Measurements from ENCODE around the gene RALGAPA2.

Gene RALGAPA2

GRCh38 chr20:20683020-20683419 is 29.4 kb downstream of the RALGAPA2 start:
- no peak for DNase-seq

GRCh38 chr20:20680991-20681508 is 31.4 kb downstream of the RALGAPA2 start:
- no peak for DNase-seq

GRCh38 chr20:20679316-20679715 is 33.1 kb downstream of the RALGAPA2 start:
- DNase-seq = no peak

GRCh38 chr20:20677186-20677585 is 35.3 kb downstream of the RALGAPA2 start:
- no peak for DNase-seq

DNA sequence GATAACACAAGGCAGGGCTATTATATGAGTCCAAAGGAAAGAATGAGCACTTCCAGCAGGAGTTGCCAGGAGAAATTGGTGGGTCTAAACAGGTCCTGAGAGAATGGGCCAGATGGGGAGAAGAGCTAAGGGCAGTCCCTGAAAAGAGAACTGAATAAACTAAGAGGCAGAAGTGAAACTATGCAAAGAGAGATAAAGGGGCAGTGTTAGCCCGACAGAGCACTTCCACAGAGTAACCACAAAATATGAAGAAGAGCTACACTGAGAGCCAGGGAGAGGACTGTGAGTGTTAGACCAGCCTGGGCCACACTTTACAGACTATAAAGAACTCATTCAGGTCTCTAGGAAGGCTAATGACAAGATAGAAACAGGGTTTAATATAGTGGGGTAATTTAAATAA is 43.8 kb downstream of the RALGAPA2 start:
- DNase-seq = no peak

DNA sequence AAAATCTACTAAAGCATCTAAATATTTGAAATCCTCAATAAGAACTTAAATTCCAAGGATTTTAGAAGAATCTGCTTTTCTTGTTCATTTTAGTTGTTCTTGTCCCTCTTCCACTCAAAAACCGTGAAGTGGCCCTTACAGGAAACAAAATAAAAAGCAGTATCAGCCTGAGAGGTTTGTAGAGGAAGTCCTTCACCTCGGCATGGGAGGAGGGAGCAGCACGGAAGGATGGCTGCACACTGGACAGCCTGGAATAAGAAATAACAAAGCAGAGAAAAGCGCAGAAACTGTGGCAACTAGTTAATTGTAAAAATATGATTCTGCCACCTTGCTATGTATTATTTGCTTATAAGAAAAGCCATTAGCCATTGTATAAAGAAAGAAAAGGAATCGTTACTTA is 46.1 kb downstream of the RALGAPA2 start:
- no peak for DNase-seq

- DNase-seq = no peak
Observed at GRCh38 chr20:20665606-20666332, 46.7 kb downstream of the RALGAPA2 start.

DNA sequence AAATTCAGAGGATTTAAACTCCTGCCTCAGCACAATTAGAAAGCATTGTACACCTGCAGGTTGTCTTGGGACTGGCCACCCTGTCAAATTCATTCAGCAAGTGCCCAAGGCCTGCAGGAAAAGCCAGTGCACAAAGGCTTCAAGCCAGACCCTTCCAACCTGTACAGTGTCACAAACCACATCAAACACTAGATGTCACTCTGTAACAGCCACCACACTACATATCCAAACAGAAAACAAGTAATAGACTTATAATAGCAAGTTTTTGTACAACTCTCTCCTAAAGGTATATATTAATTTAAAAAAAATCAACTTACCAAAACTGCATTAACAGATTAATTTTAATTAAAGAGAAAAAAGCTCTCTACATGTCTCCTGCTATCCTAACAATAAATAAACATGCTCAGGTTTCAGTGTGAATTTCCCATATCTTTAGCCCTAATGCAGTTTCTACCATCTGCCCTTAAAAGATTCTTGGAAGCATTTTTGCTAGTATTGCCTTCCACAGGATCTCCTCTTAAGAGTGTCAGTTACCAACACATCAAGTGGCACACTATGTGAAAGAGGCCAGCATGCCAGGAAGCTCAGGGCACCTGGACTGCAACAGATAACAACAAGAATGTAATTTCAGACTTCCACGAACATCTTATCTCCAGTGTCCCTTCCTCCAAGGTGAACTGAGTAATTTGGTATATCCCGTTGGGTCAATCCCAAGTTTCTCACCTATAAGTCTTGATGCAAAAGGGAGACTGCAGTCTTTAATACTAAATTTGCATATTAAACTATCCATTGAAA is 47.5 kb downstream of the RALGAPA2 start:
- no peak for DNase-seq

DNA sequence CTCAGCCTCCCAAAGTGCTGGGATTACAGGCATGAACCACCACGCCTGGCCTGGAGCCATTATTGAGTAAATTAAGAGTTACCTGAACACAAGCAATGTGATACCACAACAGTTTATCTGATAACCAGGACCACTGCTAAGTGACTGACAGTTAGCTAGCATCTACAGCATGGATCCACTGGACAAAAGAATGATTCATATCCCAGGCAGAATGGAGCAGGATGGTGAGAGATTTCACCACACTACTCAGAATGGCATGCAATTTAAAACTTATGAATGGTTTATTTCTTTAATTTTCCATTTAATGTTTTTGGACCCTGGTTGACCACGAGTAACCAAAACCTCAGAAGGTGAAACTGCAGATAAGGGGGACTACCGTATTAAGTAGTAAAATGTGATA is 48.6 kb downstream of the RALGAPA2 start:
- DNase-seq = no peak

DNA sequence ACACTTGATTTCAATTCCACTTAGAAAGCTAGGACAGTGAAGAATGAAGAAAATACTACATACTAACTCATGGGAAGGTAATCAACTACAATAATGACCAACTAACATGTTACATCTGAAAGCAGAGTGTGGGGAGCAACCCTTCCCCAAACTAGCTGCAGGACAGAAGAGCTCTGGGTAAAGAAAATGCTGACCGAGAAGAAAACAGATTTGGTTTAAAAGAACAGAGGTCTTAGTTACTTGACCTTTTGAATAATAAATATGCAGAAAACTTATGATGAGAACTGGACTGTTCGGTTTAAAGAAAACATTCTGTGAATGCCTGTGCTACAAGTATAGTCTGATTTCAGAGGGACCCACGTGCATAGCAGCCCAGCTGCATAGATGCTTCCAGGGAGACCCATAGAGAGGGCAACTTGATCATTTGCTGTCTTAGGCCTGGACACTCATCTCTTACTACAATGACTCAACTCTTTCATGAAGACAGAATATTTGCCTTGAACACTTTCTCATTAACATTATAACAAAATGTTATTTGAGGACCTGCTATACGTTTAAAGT is 53.5 kb downstream of the RALGAPA2 start:
- DNase-seq = no peak

- no peak for DNase-seq
Observed at GRCh38 chr20:20658123-20658522, 54.3 kb downstream of the RALGAPA2 start.

GRCh38 chr20:20657092-20657491 is 55.4 kb downstream of the RALGAPA2 start:
- no peak for DNase-seq

- DNase-seq = no peak
Observed at GRCh38 chr20:20655883-20656282, 56.6 kb downstream of the RALGAPA2 start.

GRCh38 chr20:20649945-20650344 is 62.5 kb downstream of the RALGAPA2 start:
- DNase-seq = no peak

DNA sequence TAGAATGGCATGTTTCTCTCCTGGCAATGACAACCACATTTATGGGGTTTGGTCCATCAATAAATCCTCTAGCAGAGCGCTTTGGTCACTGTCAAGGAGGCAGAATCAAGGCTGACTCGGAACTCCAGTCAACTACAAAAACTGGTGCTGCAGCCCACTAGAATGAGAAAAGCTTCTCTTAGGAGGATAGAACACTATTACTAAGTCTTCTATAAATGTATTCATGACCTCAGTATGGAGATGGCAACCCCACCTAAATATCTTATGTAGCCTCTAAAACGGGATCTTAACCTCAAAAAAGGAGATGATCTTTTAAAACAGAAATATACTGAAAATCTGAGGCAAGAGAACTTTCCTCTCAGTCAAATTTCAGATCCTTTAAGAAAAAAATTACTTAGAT is 68.5 kb downstream of the RALGAPA2 start:
- DNase-seq = no peak

DNA sequence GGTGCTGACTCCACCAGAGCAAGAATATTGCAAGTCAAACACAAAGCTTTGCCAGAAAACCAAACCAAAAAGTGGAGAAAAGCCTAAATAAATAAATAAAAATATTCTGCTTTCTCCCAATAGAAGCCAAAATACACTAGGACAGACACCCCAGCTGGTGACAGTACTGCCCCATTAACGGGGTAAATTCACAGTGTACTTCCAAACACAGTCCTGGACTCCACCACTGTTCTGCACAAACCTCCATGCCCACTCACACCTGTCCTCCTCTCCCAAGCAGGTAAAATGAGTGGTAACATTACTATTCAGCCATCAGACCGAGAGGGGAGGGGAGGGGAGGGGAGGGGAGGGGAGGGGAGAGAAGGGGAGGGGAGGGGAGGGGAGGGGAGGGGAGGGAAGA is 70.7 kb downstream of the RALGAPA2 start:
- no peak for DNase-seq

GRCh38 chr20:20638878-20639277 is 73.6 kb downstream of the RALGAPA2 start:
- no peak for DNase-seq

DNA sequence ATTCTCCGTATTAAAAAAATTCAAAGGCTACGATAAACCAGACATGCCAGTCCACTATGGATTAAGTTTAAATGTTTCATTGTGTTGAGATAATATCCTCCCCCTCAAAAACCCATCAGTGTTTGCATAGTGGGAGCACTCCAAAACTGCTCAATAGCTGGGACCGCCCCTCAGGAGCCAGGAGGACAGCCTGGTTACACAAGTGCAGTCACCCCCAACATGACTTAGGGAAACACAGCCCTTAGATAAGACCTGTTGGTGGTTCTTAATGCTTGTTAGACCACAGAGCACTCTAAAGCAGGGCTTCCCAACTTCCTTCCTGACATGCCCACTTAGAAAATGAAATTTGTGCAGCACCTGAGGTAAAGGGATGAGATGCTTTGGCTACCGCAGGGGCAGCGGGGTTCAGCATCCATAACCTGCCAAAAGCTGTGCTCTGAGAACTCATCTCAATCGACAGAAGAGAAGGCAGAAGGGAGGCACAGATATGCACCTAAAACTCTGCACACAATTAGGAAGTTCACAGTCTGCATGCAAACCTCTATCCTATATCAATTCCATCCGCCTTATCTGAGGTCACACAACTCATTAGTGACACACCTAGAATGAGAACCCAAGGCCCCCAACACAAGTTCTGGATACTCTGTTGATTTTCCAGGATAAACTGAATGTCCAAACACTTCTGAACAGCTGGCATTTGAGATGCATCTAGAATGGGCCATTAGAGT is 74.3 kb downstream of the RALGAPA2 start:
- no peak for DNase-seq

- no peak for DNase-seq
Observed at GRCh38 chr20:20635006-20635405, 77.4 kb downstream of the RALGAPA2 start.

- no peak for DNase-seq
Observed at GRCh38 chr20:20632644-20633043, 79.8 kb downstream of the RALGAPA2 start.

DNA sequence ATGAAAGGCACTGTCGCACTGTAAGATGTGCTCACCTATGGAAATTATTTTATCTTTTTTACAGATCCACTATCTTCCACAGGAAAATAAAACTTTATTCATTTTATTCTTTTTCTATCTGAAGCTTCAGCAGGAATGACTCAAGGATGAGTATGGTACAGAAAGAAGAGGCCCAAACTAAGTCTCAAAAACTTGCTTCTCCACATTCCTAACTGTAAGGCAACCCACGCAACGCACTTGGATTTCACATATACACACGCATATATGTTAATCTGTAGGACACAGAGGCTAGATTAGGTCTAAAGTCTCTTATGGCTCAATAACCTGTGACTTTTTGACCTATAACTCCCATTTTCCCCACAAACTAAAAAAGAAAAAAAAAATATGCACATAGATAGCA is 81.9 kb downstream of the RALGAPA2 start:
- no peak for DNase-seq

- DNase-seq = no peak
Observed at GRCh38 chr20:20629556-20630188, 82.8 kb downstream of the RALGAPA2 start.

DNA sequence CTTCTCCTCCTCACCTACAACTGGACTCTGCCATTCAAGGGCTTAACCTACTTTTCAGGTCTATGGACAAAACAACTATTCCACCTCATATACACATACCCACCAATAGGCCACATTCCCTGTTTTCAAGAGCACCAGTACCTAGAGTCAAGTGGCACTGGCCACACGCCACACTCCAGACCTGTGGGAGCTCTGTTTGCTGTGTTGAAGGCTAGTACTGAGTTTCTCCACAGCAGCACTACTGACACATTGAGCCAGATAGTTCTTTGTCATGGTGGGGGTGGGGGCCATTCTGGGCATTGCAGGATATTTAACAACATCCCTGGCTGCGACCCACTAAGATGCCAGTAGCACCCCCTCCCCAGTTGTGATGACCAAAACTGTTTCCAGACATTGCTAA is 84.1 kb downstream of the RALGAPA2 start:
- DNase-seq = no peak

Measured in NK-92 treated with Interleukin-12 subunit alpha and Interleukin-12 subunit beta, amount 100 ng/mL, for 24 hours (cell line).